GM21576 (cell line): ENCODE results near the gene POLN.

Experiments
- ATAC-seq: cut with Tn5 transposase; IDR thresholded peaks from one replicate; pipeline ENCODE4 v1.9.1; 2021; ENCODE audit warnings: mild to moderate bottlenecking, moderate library complexity; ENCODE audit not compliant: unreplicated experiment

POLN gene

DNA sequence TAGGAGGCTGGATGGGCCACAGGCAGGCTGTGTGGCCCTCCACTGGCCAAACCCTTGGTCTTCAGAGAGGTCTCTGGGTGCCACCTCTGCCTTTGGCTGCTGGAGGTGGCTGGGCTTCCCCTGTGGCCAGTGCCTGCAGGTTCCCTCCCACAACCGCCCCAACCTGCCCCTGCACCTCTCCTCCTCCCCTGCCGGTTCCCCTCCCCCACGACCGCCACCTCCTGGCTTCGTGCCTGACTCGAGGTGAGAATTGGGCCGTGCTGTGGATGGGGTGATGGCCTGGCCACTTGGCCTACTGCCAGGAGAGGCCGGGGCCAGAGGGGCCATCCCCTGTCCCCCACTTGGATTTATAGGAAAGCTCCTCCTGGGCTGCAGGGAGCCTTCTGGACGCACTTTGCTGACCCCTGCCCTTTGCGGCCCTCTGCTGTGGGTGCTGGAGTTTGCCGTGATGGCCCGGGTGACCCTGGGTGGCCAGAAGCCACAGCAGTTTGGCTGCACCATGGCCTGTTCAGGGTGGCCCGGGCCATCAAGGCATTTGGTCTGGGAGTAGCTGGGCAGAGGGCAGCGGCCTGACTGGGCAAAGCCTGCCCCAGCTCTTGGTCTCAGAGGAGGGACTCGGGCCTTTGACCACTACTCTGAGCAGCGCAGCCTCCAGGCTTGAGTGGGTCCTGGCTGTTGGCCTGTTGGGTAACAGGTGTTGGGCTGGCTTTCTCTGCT is 179.0 kb downstream of the POLN start:
- no peak for ATAC-seq

DNA sequence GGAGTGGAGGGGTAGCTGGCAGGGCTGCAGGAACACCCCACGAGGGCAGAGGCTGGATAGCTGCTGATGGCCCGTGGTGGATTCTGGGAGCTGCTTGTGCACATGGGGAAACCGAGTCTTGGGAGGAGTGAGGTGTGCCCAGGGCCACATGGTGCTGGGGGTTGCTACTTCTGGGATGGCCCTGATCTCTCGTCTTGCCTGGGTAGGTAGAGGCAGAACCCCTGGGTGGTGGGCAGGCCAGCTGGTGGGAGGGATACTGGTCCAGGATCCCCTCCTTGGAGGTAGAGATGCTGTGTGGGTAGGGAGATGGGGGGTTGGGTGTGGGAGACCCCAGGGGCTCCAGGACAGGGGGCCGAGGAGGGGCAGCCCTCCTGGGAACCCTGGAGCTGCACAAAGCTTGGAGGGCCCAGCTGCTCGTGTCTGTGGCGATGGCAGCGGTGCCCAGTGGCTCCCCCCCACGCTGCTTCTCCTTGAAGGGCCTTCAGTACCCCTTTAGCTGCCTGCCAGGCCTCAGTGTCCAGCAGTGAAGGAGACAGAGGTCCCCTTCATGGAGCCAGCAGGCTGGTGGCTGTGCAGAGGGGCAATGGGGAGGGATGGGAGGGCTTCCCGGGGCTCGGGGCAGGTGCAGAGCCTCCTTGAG is 179.6 kb downstream of the POLN start:
- no peak for ATAC-seq

- no peak for ATAC-seq
Observed at GRCh38 chr4:2061186-2062131, 180.5 kb downstream of the POLN start.

GRCh38 chr4:2060611-2061185 is 181.2 kb downstream of the POLN start:
- no peak for ATAC-seq

DNA sequence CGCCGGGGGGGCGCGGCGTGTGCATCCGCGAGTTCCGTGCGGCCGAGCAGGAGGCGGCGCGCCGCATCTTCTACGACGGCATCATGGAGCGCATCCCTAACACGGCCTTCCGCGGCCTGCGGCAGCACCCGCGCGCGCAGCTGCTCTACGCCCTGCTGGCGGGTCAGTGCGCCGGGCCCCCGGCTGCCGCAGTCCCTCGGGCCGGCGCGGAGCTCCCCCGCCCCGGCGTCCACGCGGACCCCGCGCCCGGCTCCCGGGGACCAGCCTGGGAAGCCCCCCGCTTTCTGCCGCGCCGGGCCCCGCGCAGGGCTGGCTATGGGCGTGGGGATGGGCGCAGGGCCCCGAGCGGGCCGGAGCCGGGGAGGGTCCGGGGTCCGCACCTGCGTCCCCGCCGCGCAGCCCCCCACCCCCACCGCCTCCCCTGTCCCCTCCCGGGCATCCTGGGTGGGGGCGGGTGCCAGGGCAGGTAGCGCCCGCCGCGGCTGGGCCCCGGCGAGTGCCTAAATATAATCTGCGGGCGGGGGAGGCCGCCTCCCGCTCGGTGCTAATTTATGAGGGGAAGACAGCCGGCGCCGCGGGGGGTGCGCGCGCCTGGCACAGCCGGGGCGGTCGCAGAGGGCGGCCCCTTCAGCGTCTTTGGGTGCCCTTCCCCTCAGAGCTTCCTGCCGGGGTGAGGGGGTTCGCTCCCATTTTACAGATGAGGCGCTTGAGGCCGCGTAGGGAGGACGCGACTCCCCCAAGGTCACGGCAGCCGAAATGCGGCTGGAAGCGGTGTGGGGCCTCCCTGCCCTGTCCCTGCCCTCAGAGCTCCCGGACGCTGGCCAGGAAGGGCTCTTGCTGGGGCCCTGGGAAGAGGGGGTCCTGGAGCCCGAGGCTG is 182.0 kb downstream of the POLN start:
- ATAC-seq: no peak

GRCh38 chr4:2059046-2059725 is 182.7 kb downstream of the POLN start, which contains the start of gene NAT8L:
Gene NAT8L (plus strand): TSS chr4:2059327. CDS start chr4:2059512, 185 bp downstream.
- ATAC-seq: no peak

DNA sequence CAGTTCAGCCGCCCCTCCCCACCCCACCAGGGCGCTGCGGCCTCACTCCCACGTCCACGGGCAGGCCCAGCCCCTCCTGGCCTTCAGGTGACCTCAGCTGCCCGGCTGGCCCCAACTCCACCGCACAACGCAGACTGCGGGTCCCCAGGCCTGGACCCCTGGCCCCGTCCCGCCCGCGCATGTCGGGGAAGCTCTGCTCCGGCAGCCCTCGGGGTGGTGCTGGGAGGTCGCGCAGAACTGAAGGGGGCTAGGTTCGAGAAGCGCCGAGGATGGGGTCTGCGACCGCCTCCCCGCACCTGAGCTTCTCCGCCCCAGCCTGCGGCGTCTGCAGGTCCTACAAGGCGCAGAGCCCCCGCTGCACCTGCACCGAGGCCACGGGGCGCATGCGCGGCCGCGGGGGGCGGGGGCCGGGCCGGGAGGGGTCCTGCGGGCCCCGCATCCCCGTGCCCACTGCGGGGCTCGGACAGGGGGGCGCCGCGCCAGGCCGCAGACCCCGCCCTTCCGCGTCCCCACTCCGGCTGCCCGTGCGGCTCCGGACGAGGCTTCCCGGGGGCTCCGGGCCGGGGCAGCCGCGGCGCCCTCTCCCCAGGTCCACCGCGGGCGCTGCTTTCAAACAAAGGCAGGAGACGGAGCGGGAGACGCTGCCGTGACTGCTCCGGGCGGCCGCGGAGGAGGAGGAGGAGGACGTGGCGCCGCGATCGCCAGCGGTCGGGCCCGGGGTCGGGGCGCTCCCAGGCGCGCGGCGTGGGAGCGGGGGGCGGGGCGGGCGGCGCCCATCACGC is 183.5 kb downstream of the POLN start:
- no peak for ATAC-seq

- no peak for ATAC-seq
Observed at GRCh38 chr4:2057382-2058065, 184.4 kb downstream of the POLN start.

DNA sequence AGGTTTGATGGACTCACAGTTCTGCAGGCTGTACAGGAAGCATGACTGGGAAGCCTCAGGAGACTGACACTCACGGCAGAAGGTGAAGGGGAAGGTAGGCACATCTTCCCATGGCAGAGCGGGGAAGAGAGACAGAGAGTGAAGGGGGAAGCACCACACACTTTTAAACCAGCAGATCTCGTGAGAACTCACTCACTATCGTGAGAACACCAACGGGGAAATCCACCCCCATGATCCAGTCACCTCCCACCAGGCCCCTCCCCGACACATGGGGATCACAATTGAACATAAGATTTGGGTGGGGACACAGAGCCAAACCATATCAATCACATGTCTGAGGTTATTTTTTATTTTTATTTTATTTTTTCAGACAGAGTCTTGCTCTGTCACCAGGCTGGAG is 187.7 kb downstream of the POLN start:
- no peak for ATAC-seq

- no peak for ATAC-seq
Observed at GRCh38 chr4:2051086-2051485, 190.8 kb downstream of the POLN start.

DNA sequence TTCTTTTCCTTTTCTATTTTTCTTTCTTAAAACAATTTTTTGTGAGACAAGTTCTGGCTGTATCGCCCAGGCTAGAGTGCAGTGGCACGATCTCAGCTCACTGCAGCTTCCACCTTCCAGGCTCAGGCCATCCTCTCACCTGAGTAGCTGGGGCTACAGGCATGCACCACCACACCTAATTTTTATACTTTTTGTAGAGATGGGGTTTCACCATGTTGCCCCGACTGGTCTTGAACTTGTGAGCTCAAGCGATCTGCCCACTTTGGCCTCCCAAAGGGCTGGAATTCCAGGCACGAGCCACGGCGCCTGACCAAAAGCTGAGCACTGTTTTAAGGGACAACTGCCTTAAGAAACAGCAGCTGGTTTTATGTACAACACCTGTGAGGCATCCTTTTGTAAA is 192.1 kb downstream of the POLN start:
- ATAC-seq: no peak

- ATAC-seq: no peak
Observed at GRCh38 chr4:2049381-2049780, 192.5 kb downstream of the POLN start.

- ATAC-seq: no peak
Observed at GRCh38 chr4:2048831-2049230, 193.1 kb downstream of the POLN start.

GRCh38 chr4:2047781-2048581 is 193.9 kb downstream of the POLN start:
- ATAC-seq: no peak

DNA sequence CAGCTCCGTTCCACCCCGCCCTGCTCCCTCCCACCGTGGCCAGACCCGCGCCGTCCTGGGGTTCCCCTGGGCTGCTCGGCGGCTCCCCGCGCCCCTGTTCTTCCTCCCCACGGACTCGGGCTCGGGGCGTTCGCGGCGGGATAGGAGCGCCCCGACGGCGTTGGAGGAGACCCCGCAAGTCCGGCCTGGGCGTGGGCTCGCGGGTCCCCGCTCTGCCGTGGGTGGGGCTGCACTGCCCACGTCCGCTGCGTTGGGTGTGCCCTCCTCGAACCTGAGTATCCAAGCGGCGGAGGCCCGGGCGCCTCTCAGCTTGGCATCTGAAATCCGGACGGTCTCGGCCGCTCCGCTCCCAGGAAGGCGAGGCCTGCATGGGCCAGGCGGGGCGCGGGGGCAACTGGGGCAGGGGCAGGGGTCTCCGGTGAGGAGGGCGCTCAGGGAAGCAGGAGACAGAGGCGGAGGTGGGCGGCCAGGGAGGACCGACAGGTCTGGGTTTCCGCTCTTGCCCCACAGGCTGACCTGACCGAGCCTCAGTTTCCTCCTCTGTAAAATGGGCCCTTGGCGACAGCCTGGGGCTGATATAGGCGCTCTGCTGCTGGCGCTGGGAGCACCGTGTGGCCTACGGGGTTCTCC is 194.8 kb downstream of the POLN start:
- ATAC-seq: no peak

- ATAC-seq: no peak
Observed at GRCh38 chr4:2046031-2046961, 195.6 kb downstream of the POLN start.
